DOHH2 (cell line): Measurements from ENCODE around the gene SLC35F4.

ENCODE experiments used
- H3F3A ChIP-seq: fragments of 200-600 bp; sonication (generic), shearing (Covaris generic); 2 replicates; pipeline ENCODE4 v1.6.0; 2016; ENCODE audit warnings: antibody characterized with exemption, mild to moderate bottlenecking; ENCODE audit not compliant: control insufficient read depth, insufficient read depth
- H3K27ac ChIP-seq: fragments of 200-600 bp; sonication (generic); 2 replicates; pipeline ENCODE4 v1.5.1; 2014; ENCODE audit warnings: low read depth, mild to moderate bottlenecking, low read length, moderate library complexity
- H3K27me3 ChIP-seq: fragments of 200-600 bp; sonication (generic); 2 replicates; pipeline ENCODE4 v1.6.1; 2014; ENCODE audit warnings: mild to moderate bottlenecking, low read length, mixed read lengths; ENCODE audit not compliant: control insufficient read depth
- H3K36me3 ChIP-seq: fragments of 200-600 bp; sonication (generic); 2 replicates; pipeline ENCODE4 v1.6.1; 2014; ENCODE audit warnings: mild to moderate bottlenecking, low read length, moderate library complexity, mixed read lengths; ENCODE audit not compliant: control insufficient read depth
- H3K4me1 ChIP-seq: fragments of 200-600 bp; sonication (generic); 2 replicates; pipeline ENCODE4 v1.6.1; 2014; ENCODE audit warnings: mild to moderate bottlenecking, low read length, mixed read lengths; ENCODE audit not compliant: control insufficient read depth
- H3K4me2 ChIP-seq: fragments of 200-600 bp; sonication (generic); 2 replicates; pipeline ENCODE4 v1.6.0; 2014; ENCODE audit warnings: mild to moderate bottlenecking, low read length, moderate library complexity
- H3K4me3 ChIP-seq: fragments of 200-600 bp; sonication (generic); 2 replicates; pipeline ENCODE4 v1.5.1; 2014; ENCODE audit warnings: mild to moderate bottlenecking, low read length, mixed read lengths
- H3K79me2 ChIP-seq: fragments of 200-600 bp; sonication (generic); 2 replicates; pipeline ENCODE4 v1.6.1; 2014; ENCODE audit warnings: mild to moderate bottlenecking, low read length, mixed read lengths; ENCODE audit not compliant: control insufficient read depth
- H3K9me2 ChIP-seq: fragments of 200-600 bp; sonication (generic); replicated peaks from 2 replicates; pipeline ENCODE4 v1.6.1; 2014; ENCODE audit warnings: mild to moderate bottlenecking, low read length, mixed read lengths; ENCODE audit not compliant: control insufficient read depth
- H3K9me3 ChIP-seq: fragments of 200-600 bp; sonication (generic); 2 replicates; pipeline ENCODE4 v1.6.1; 2014; ENCODE audit warnings: antibody characterized with exemption, low read length, mixed read lengths; ENCODE audit not compliant: control insufficient read depth, insufficient read depth
- H4K20me1 ChIP-seq: fragments of 200-600 bp; sonication (generic); 2 replicates; pipeline ENCODE4 v1.6.0; 2014; ENCODE audit warnings: low read depth, mild to moderate bottlenecking, antibody characterized with exemption, low read length, moderate library complexity; ENCODE audit not compliant: control insufficient read depth, insufficient read depth
- EZH2phosphoT487 ChIP-seq: fragments of 200-600 bp; sonication (generic); IDR thresholded peaks from 2 replicates; pipeline ENCODE4 v1.6.1; 2017; ENCODE audit warnings: borderline replicate concordance, mild to moderate bottlenecking, antibody characterized with exemption, low read length, moderate library complexity, mixed read lengths
- TF ChIP-seq, protein P1 (sequence below): fragments of 200-600 bp; sonication (generic); IDR thresholded peaks from one replicate; pipeline ENCODE4 v1.5.1; 2014; ENCODE audit warnings: antibody characterized with exemption, mild to moderate bottlenecking, low read depth, low read length; ENCODE audit not compliant: poor library complexity, severe bottlenecking

SLC35F4 gene

GRCh38 chr14:57869617-57870016 lies 3.7 kb upstream of the SLC35F4 start:
- TF ChIP-seq, protein P1, sequence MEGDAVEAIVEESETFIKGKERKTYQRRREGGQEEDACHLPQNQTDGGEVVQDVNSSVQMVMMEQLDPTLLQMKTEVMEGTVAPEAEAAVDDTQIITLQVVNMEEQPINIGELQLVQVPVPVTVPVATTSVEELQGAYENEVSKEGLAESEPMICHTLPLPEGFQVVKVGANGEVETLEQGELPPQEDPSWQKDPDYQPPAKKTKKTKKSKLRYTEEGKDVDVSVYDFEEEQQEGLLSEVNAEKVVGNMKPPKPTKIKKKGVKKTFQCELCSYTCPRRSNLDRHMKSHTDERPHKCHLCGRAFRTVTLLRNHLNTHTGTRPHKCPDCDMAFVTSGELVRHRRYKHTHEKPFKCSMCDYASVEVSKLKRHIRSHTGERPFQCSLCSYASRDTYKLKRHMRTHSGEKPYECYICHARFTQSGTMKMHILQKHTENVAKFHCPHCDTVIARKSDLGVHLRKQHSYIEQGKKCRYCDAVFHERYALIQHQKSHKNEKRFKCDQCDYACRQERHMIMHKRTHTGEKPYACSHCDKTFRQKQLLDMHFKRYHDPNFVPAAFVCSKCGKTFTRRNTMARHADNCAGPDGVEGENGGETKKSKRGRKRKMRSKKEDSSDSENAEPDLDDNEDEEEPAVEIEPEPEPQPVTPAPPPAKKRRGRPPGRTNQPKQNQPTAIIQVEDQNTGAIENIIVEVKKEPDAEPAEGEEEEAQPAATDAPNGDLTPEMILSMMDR: no peak
- TF ChIP-seq EZH2phosphoT487: no peak
- no peaks in the 10 kb centered on the region for H3F3A ChIP-seq
- no peaks in the 10 kb centered on the region for H3K9me2 ChIP-seq
- no peaks in the 10 kb centered on the region for H3K4me1 ChIP-seq
- H4K20me1 ChIP-seq: no peaks in the 10 kb centered on the region
- H3K9me3 ChIP-seq: no peaks in the 10 kb centered on the region
- H3K4me3 ChIP-seq: no peak overlapping the region
- no peaks in the 10 kb centered on the region for H3K79me2 ChIP-seq
- H3K4me2 ChIP-seq: no peak overlapping the region
- H3K36me3 ChIP-seq: no peaks in the 10 kb centered on the region
- H3K27me3 ChIP-seq: no peaks in the 10 kb centered on the region
- H3K27ac ChIP-seq: no peak overlapping the region

DNA sequence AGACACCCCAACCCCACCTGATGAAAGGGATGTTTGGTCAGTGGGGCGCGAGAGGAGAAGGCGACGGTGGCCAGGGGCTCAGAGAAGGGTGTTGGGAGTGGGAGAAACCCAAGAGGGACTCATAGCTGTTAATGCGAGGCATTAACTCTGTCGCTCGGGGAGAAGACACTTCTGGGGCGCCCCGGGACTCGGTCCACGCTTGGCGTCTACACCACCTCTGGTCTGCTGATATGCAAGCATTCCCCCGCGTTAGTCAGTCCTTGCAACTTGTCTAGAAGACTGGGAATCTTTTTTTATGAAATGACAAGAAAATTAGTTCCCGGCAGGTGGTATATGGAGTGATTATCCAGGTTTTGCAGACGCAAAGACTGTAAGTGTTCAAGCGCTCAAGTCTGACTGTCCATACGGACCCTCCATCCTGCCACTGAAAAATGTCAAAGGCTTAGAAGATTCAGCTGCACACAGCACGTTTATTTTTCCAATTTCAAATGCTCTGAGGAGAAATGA lies 360 bp upstream of the SLC35F4 start:
- Histone ChIP-seq H3K36me3 (no peaks in the 10 kb centered on the region), H3F3A (no peaks in the 10 kb centered on the region), H3K4me2 (no peak overlapping the region), H3K9me3 (no peaks in the 10 kb centered on the region), H3K27ac (no peak overlapping the region), H3K4me1 (no peaks in the 10 kb centered on the region), H3K79me2 (no peaks in the 10 kb centered on the region), H3K4me3 (no peak overlapping the region), H3K27me3 (no peaks in the 10 kb centered on the region), H3K9me2 (no peaks in the 10 kb centered on the region), H4K20me1 (no peaks in the 10 kb centered on the region)
- TF ChIP-seq EZH2phosphoT487: no peak
- TF ChIP-seq, protein P1: no peak

- H3F3A ChIP-seq: no peaks in the 10 kb centered on the region
- TF ChIP-seq, protein P1: no peak
- no peak for TF ChIP-seq EZH2phosphoT487
- no peak overlapping the region for H3K27ac ChIP-seq
- no peaks in the 10 kb centered on the region for H3K4me1 ChIP-seq
- no peaks in the 10 kb centered on the region for H3K9me3 ChIP-seq
- H3K27me3 ChIP-seq: no peaks in the 10 kb centered on the region
- no peaks in the 10 kb centered on the region for H3K79me2 ChIP-seq
- no peak overlapping the region for H3K4me2 ChIP-seq
- H4K20me1 ChIP-seq: no peaks in the 10 kb centered on the region
- H3K36me3 ChIP-seq: no peaks in the 10 kb centered on the region
- no peaks in the 10 kb centered on the region for H3K9me2 ChIP-seq
- H3K4me3 ChIP-seq: no peak overlapping the region
These were observed 858 bp downstream of the SLC35F4 start for GRCh38 chr14:57865066-57865402.
